GM23248 (cell line): ENCODE data around the gene ADAMTS9.

Source experiments
- EZH2 ChIP-seq: fragments of 200-600 bp; sonication (generic); IDR thresholded peaks from 2 replicates; pipeline ENCODE4 v1.6.1; 2018; ENCODE audit warnings: antibody characterized with exemption, mild to moderate bottlenecking; ENCODE audit not compliant: insufficient read depth, poor library complexity, severe bottlenecking
- EZH2phosphoT487 ChIP-seq: fragments of 200-600 bp; sonication (generic); IDR thresholded peaks from 2 replicates; pipeline ENCODE4 v1.6.1; 2018; ENCODE audit warnings: antibody characterized with exemption, moderate library complexity, mild to moderate bottlenecking, low read depth; ENCODE audit not compliant: insufficient read depth

- TF ChIP-seq EZH2phosphoT487 (no peak), EZH2 (no peak)
Measured at GRCh38 chr3:64616953-64617352, 70.8 kb downstream of the ADAMTS9 start.
